Mammary epithelial cell (primary cell): ENCODE results near the gene GTF3C2.

ENCODE experiments used
- EZH2 ChIP-seq: IDR thresholded peaks from 2 replicates; pipeline ENCODE4 v1.6.1; 2012; ENCODE audit warnings: low read length, inconsistent platforms, borderline replicate concordance
- TF ChIP-seq, protein P1 (sequence below), 2 donors: IDR thresholded peaks in 1 of 2; conservative IDR thresholded peaks in 1 of 2; 2 replicates each; pipeline ENCODE4 v1.5.1; 2011 to 2012; ENCODE audit warnings: inconsistent platforms in 2 of 2, low read length in 2 of 2, mild to moderate bottlenecking in 2 of 2, control low read depth in 1 of 2, low read depth in 1 of 2; ENCODE audit not compliant: insufficient read depth in 1 of 2; ENCODE audit errors: extremely low read depth in 1 of 2

DNA sequence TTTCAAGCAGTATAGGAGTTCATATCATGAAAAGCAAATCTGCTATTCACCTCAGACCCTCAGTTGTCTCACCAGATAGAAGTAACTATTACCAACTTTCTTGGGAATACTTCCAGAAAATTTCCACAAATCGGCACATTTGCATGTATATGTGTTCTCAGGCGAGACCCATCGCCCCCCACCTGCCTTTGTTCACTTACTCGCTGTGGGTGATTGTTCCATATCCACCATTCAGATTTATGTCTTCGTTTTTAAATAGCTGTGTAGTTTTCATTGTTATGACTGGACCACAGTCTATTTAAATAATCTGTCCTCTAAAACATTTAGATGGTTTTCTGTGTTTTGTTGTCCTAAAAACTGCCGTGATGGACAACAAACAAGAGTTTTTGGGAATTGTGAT is 71.1 kb downstream of the GTF3C2 start:
- TF ChIP-seq, protein P1, sequence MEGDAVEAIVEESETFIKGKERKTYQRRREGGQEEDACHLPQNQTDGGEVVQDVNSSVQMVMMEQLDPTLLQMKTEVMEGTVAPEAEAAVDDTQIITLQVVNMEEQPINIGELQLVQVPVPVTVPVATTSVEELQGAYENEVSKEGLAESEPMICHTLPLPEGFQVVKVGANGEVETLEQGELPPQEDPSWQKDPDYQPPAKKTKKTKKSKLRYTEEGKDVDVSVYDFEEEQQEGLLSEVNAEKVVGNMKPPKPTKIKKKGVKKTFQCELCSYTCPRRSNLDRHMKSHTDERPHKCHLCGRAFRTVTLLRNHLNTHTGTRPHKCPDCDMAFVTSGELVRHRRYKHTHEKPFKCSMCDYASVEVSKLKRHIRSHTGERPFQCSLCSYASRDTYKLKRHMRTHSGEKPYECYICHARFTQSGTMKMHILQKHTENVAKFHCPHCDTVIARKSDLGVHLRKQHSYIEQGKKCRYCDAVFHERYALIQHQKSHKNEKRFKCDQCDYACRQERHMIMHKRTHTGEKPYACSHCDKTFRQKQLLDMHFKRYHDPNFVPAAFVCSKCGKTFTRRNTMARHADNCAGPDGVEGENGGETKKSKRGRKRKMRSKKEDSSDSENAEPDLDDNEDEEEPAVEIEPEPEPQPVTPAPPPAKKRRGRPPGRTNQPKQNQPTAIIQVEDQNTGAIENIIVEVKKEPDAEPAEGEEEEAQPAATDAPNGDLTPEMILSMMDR (conservative IDR thresholded peaks at IDR 0.05 in 1 of 2, IDR thresholded peaks at IDR 0.05 in 1 of 2; ENCODE audit: extremely low read depth in 1 of 2, insufficient read depth in 1 of 2, low read depth in 1 of 2, low read length in 2 of 2) = no peak
- TF ChIP-seq EZH2 = no peak
